Islet of Langerhans (tissue), 1 donor: ENCODE measurements around the gene HRH3.

Experiments used
- FAIRE-seq: peaks from one replicate; lab custom pipeline; 2011; peaks lifted over from hg19 to GRCh38; lab: Jason Lieb, UNC

Gene HRH3

DNA sequence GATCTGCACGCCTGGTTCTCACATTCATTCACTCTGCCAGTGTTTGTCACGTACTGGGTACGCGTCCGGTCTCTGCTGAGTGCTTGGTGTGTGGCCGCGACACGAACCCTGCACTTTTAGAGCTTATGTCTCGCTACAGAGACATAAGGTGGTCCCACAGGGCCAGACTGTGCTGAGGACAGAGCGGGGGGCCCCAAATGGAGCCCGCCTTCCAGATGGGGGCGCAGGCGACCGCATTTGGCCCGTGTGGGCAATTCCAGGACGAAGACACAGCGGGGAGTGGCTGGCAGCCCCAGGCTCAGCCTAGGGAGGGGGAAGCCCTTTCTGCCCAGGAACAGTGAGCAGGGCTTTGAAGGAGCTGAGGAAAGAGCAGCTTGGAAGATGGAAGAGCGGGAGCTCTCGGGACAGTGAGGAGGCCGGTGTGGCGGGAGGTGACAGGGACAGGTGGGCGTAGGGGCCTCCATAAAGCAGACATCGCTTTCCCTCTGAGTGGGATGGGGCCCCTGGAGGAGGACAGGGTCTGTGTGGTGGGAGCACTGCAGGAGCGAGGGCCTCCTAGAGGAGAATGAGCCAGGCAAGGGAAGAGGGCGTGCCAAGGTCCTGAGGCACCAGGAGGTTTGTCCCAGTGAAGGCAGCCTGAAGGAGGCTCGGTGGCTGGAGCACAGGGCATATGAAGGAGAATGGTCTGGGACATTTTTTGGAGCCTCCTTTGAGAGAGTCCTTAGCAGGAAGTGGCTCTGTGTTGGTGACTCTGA, 45.0 kb downstream of the HRH3 start:
- FAIRE-seq, result no peak

GRCh38 chr20:62174021-62174804, 45.9 kb downstream of the HRH3 start:
- no peak for FAIRE-seq

DNA sequence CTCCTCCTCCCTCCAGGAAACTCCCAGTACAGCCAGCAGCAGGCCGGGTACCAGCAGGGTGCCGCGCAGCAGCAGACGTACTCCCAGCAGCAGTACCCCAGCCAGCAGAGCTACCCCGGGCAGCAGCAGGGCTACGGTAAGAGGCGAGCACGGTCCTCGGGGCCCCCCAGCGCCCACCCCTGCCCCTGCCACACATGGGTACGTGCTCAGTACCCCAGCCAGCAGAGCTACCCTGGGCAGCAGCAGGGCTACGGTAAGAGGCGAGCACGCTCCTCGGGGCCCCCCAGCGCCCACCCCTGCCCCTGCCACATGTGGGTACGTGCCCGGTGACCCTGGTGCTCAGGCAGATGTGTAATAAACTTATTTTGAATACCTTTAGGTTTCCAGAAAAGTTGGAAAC, 47.4 kb downstream of the HRH3 start:
- FAIRE-seq, result no peak

DNA sequence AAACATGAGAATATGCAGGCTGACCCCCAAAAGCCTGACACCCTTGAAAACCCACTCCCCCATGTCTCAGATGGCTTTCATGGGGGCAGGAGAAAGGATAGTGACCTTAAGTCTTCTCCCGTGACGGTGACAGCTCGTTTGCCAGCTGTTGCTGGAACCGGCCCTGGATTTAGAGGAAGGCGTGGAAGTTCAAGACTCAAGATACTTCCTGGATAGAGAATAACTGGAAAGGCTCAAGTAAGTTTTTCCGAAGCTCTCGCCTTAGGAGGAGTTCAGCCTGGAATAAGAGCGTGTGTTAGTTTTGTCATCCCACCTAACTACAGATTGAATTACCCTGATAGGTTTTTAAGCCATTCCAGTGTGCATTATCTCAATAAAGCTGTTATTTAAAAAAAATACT, 48.8 kb downstream of the HRH3 start:
- no peak for FAIRE-seq

DNA sequence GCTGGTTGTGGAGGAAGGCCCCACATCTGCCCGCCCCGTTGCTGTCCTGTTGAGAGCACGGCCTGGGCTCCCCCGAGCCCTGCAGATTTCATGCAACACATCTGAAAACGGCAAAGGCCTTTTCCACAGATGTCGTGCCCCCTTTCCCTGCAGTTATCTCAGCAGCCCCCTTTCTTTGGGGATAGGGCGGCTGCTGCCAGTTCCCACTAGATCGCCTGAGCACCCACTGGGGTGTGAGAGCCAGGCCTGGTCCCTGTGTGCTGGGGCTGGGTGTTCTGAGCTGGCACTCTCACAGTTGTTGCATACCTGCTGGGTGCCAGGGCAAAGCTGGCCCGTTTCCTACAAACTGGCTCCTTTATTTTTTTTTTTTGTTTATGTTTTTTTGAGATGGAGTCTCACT, 49.5 kb downstream of the HRH3 start:
- no peak for FAIRE-seq

DNA sequence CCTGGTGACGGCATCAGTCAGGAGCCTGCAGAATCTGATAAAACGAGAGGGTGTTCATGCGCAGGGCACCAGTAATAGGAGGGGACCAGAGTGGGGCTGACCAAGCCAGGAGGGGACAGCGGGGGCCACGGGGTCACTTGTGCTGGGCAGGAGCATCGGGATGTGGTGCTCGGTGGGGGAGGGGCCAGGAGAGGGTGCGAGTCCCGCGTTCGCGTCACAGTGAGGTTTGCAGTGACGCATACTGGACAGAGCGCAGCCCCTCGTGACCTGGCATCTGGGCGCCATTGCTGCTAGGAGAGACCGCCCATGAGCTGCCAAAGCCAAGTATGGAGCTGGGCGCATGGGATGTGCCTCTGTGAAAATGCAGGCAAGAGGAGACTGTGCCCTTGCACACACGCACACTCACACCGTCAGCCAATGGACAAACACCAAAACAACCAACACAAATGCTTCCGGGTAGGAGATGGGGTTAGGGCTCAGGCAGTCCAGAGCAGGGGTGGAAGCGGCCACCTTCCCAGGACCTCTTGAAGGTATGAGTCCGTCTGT, 51.1 kb downstream of the HRH3 start:
- FAIRE-seq, result no peak

- no peak for FAIRE-seq
Observed at GRCh38 chr20:62168061-62168460, 52.0 kb downstream of the HRH3 start.

- no peak for FAIRE-seq
Observed at GRCh38 chr20:62167474-62167873, 52.6 kb downstream of the HRH3 start.

- no peak for FAIRE-seq
Observed at GRCh38 chr20:62165762-62166399, 54.2 kb downstream of the HRH3 start.
